Liver (tissue), 5 donors: ENCODE results near the gene RBL2. TPM values are rescaled to one million over a fixed set of nuclear protein-coding genes. Genes with fewer than 3 reads are reported as not detected.

Experiments used
- polyA plus RNA-seq, 2 donors: library from polyadenylated mRNA; stranded (reverse) in 1 of 2; unstranded in 1 of 2; fragments of 200-250 nt in 1 of 2; fragments of >200 nt in 1 of 2; fragmentation: Nextera tagmentation in 1 of 2; extraction: Ambion mirVana in 1 of 2; gene quantifications; one replicate each; pipeline versions ENCODE4 v1.2.1 to v1.2.3, GENCODE V29; 2013 to 2015
- small RNA-seq: library from RNA; depleted of rRNA; stranded (forward); fragments of <200 nt; gene quantifications from one replicate; pipeline ENCODE3, GENCODE V24; 2014
- total RNA-seq, 2 donors: library from RNA; depleted of rRNA; stranded (reverse); fragments of >200 nt; gene quantifications; one replicate each; pipeline ENCODE4 v1.2.3, GENCODE V29; 2014
- donor health status: healthy.
- donor health status: healthy.
- donor health status: healthy.

Gene RBL2
- total and polyA plus RNA-seq, 4 donors, result 19.2 to 64.3 (median 28.4) TPM

Small RNA genes lying within 50 kb of the gene (small RNA-seq; reads per million reads assigned to genes)
- gene RNU6-1153P, result not detected

Other genes with a start within 250 kb of the RBL2 start
- 10 to 100 TPM in 1 of 2 donors, 1 to 10 TPM in 1; 7.5 to 47.1 TPM for gene AKTIP, start 68.7 kb downstream of the RBL2 start, total RNA-seq
- 10 to 100 TPM; 20.1 to 20.7 TPM for gene AKTIP, start 68.7 kb downstream of the RBL2 start, polyA plus RNA-seq